CD4-positive, alpha-beta T cell treated with Interferon gamma for 1 hour (primary cell): ENCODE data around the gene KCNQ4.

Source experiments
- DNase-seq: peaks from one replicate; pipeline ENCODE4 v3.0.0-alpha.2; 2020

KCNQ4 gene

GRCh38 chr1:40783001-40783905 lies at the start of gene KCNQ4:
TSS of gene KCNQ4 (plus strand) at chr1:40783787. CDS start at chr1:40784094, 307 bp downstream.
- DNase-seq: no peak

- DNase-seq: no peak
Measured at GRCh38 chr1:40734882-40735628, 48.5 kb upstream of the KCNQ4 start.

GRCh38 chr1:40736085-40736531 lies 47.5 kb upstream of the KCNQ4 start:
- no peak for DNase-seq

- DNase-seq: no peak
Measured at GRCh38 chr1:40738831-40739230, 44.8 kb upstream of the KCNQ4 start.

GRCh38 chr1:40739455-40740008 lies 44.1 kb upstream of the KCNQ4 start:
- no peak for DNase-seq

GRCh38 chr1:40740039-40740996 lies 43.3 kb upstream of the KCNQ4 start:
- DNase-seq: no peak

- DNase-seq: no peak
Measured at GRCh38 chr1:40740997-40741736, 42.4 kb upstream of the KCNQ4 start.

- no peak for DNase-seq
Measured at GRCh38 chr1:40742363-40743061, 41.1 kb upstream of the KCNQ4 start.

GRCh38 chr1:40743452-40743851 lies 40.1 kb upstream of the KCNQ4 start:
- no peak for DNase-seq

- DNase-seq: no peak
Measured at GRCh38 chr1:40743860-40744259, 39.7 kb upstream of the KCNQ4 start.

- DNase-seq: no peak
Measured at GRCh38 chr1:40745176-40745575, 38.4 kb upstream of the KCNQ4 start.

- DNase-seq: no peak
Measured at GRCh38 chr1:40746344-40747090, 37.1 kb upstream of the KCNQ4 start.

- DNase-seq: no peak
Measured at GRCh38 chr1:40748841-40749718, 34.5 kb upstream of the KCNQ4 start.

GRCh38 chr1:40749817-40750216 lies 33.8 kb upstream of the KCNQ4 start:
- no peak for DNase-seq

- DNase-seq: no peak
Measured at GRCh38 chr1:40750451-40750908, 33.1 kb upstream of the KCNQ4 start.

GRCh38 chr1:40751802-40752201 lies 31.8 kb upstream of the KCNQ4 start:
- DNase-seq: no peak

GRCh38 chr1:40753142-40753882 lies 30.3 kb upstream of the KCNQ4 start:
- no peak for DNase-seq

GRCh38 chr1:40754201-40754600 lies 29.4 kb upstream of the KCNQ4 start:
- no peak for DNase-seq
